T-helper 17 cell (primary cell): ENCODE results near the gene AFAP1. TPM values are rescaled to one million over a fixed set of nuclear protein-coding genes. Genes with fewer than 3 reads are reported as not detected.

Source experiments
- ATAC-seq: fragments of 150-1000 bp; cut with Tn5 transposase; 2 replicates; pipeline ENCODE4 v1.10.0; 2021; ENCODE audit warnings: mild to moderate bottlenecking, moderate library complexity
- DNase-seq, 3 donors: peaks; one replicate each; pipeline versions ENCODE4 v3.0.0 to v3.0.0-alpha.2; 2020 to 2021
- H3K9me3 ChIP-seq: one replicate; pipeline ENCODE4 v1.7.0; 2013; ENCODE audit warnings: low read length, mild to moderate bottlenecking; ENCODE audit not compliant: control insufficient read depth, poor library complexity, severe bottlenecking
- H3K27ac Mint-ChIP-seq: one replicate; pipeline ENCODE4 v1.8.0; 2022; ENCODE audit warnings: mild to moderate bottlenecking, moderate library complexity, mixed read lengths
- H3K27me3 Mint-ChIP-seq: one replicate; pipeline ENCODE4 v1.8.0; 2022; ENCODE audit warnings: mixed read lengths
- H3K36me3 Mint-ChIP-seq: one replicate; pipeline ENCODE4 v1.8.0; 2022; ENCODE audit warnings: low read depth, mixed read lengths
- H3K4me1 Mint-ChIP-seq: one replicate; pipeline ENCODE4 v1.8.0; 2022; ENCODE audit warnings: mild to moderate bottlenecking, mixed read lengths
- H3K4me3 Mint-ChIP-seq: one replicate; pipeline ENCODE4 v1.8.0; 2022; ENCODE audit warnings: mild to moderate bottlenecking, moderate library complexity, mixed read lengths
- total RNA-seq, 4 donors: library from RNA in 2 of 4; stranded (reverse) in 2 of 4; gene quantifications; one replicate each; pipeline ENCODE4 v1.2.3 and lab custom pipeline; 2022 to 2026

Gene AFAP1
- total RNA-seq, 2 donors from 2014 or later: 17.6 to 26.7 TPM

DNA sequence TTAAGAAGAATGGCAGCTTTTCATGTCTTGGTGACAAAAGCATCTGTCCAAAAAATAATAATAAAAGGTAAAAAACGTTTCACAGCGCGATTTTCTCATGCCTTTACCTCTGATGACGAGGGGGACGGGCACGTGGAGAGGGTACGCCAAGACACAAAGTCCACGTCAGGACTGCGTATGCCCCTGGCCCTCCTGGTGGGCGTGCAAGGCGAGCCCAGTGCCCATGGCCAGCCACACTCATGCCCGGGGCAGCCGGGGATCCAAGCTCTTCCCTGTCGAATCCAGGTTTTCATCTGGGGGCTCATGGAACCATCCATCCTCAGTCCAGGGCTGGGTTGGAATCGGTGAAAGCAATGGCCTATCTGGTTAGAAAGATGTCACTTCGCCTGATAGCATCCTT lies 176.6 kb downstream of the AFAP1 start:
- DNase-seq: no peak
- no peaks in the 10 kb centered on the region for H3K36me3 Mint-ChIP-seq
- no peak overlapping the region for H3K4me3 Mint-ChIP-seq
- H3K27me3 Mint-ChIP-seq: no peaks in the 10 kb centered on the region
- no peak for ATAC-seq
- H3K9me3 ChIP-seq: no peaks in the 10 kb centered on the region
- peaks cover 13% of the 10 kb centered on the region for H3K4me1 Mint-ChIP-seq
- peak overlapping the region; percentile 79 for H3K27ac Mint-ChIP-seq

- no peak overlapping the region for H3K27ac Mint-ChIP-seq
- H3K9me3 ChIP-seq: no peaks in the 10 kb centered on the region
- ATAC-seq: no peak
- DNase-seq: no peak
- no peak overlapping the region for H3K4me3 Mint-ChIP-seq
- H3K4me1 Mint-ChIP-seq: peaks cover 13% of the 10 kb centered on the region
- H3K27me3 Mint-ChIP-seq: no peaks in the 10 kb centered on the region
- H3K36me3 Mint-ChIP-seq: no peaks in the 10 kb centered on the region
These were observed 177.2 kb downstream of the AFAP1 start for GRCh38 chr4:7762376-7763030.

DNA sequence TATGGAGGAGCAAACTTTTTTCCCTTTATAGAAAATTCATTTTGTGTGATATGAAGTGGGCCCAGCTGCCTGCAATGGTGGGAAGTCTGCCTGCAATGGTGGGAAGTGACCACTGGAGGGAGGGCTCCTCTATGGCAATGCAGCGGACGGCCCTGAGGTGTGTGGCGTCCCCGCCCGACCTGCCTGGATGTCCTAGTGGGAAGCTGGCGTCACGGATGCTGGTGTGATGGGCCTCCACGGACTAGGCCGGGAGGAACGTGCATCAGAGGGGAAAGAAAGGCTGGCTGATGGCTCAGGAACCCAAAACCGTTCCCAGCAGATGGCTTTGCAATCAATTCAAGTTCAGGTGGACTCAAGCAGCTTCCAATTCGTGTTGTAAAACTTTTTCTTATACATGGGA lies 177.9 kb downstream of the AFAP1 start:
- no peaks in the 10 kb centered on the region for H3K36me3 Mint-ChIP-seq
- H3K4me1 Mint-ChIP-seq: peaks cover 13% of the 10 kb centered on the region
- H3K4me3 Mint-ChIP-seq: peak overlapping the region; percentile 31
- no peaks in the 10 kb centered on the region for H3K27me3 Mint-ChIP-seq
- DNase-seq (peak in 1 of 3 donors; percentile 39), ATAC-seq (peak; percentile 63)
- H3K27ac Mint-ChIP-seq: peak overlapping the region; percentile 84
- H3K9me3 ChIP-seq: no peaks in the 10 kb centered on the region

GRCh38 chr4:7761312-7761711 lies 178.3 kb downstream of the AFAP1 start:
- H3K27ac Mint-ChIP-seq: peak overlapping the region; percentile 84

DNA sequence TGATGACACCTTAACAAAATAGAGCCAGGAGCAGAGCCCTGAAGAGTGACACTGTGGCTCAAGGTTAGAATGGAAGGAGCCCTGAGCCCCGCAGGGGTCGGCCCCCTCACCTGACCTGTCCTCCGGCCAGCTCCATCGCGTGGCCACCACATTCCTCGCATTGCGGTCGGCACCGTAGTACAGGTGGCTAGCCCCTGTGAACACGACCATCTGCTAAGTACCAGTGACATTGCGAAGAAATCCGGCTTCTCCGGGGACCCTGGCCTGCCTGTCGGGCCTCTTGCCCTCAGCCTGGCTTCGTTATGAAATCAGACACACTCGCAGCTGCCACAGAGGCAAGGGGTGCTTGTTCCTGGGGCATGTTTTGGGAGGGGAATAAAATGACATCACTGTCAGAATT lies 179.0 kb downstream of the AFAP1 start:
- no peak for ATAC-seq
- no peak for DNase-seq
- H3K4me1 Mint-ChIP-seq: peaks cover 13% of the 10 kb centered on the region
- H3K27me3 Mint-ChIP-seq: no peaks in the 10 kb centered on the region
- H3K4me3 Mint-ChIP-seq: no peak overlapping the region
- H3K9me3 ChIP-seq: no peaks in the 10 kb centered on the region
- H3K27ac Mint-ChIP-seq: peak overlapping the region; percentile 94
- H3K36me3 Mint-ChIP-seq: no peaks in the 10 kb centered on the region

More at GRCh38 chr4:7761312-7761711, 178.3 kb downstream of the AFAP1 start:
- ATAC-seq: no peak
- Mint-ChIP-seq H3K4me3 (peak overlapping the region; percentile 31), H3K27me3 (no peaks in the 10 kb centered on the region), H3K36me3 (no peaks in the 10 kb centered on the region), H3K4me1 (peaks cover 13% of the 10 kb centered on the region)
- DNase-seq: no peak
- no peaks in the 10 kb centered on the region for H3K9me3 ChIP-seq

DNA sequence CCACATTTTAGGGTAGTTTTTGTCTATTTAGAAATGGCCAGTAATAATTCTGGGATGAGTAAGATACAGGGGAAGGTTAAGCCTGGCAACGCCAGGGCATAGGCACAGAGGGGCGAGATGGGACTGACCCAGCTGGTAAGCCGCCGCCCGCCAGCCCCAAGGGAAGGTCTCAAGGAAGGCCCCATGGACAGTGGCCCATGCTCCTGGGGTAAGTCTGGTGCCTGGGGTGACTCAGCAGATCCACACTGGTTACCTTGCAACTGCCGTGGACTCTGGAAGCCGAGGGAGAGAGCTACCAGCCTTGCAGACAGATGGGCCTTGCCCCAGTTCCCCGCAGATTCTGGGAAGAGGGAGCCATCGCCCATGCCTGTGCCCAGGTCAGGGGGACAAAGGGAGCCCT lies 179.4 kb downstream of the AFAP1 start:
- DNase-seq (no peak), ATAC-seq (no peak)
- H3K4me1 Mint-ChIP-seq: peaks cover 13% of the 10 kb centered on the region
- H3K9me3 ChIP-seq: no peaks in the 10 kb centered on the region
- H3K27me3 Mint-ChIP-seq: no peaks in the 10 kb centered on the region
- H3K4me3 Mint-ChIP-seq: peak overlapping the region; percentile 90
- H3K27ac Mint-ChIP-seq: peak overlapping the region; percentile 94
- no peaks in the 10 kb centered on the region for H3K36me3 Mint-ChIP-seq

DNA sequence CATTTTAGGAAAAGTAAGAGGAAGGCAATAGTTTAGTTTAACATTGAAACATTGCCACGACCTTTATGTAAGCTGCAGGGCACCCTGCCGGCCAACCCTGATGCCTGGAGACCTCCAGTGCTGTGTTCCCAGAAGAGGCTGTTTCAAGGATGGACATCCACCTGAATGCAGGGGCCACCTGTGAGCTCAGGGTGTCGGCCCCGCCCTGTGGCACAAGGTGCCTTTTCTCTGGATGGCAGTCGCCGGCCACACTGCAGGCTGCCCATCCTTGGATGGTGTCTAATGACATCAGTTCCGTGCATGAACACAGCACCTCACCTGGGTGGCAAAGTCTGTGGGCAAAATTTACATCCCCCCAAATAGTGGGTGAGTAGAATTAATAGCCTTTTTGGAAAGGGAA lies 180.0 kb downstream of the AFAP1 start:
- Mint-ChIP-seq H3K27ac (peak overlapping the region; percentile 94), H3K4me1 (peaks cover 13% of the 10 kb centered on the region), H3K27me3 (no peaks in the 10 kb centered on the region), H3K36me3 (no peaks in the 10 kb centered on the region), H3K4me3 (peak overlapping the region; percentile 90)
- no peaks in the 10 kb centered on the region for H3K9me3 ChIP-seq
- ATAC-seq (peak; percentile 35), DNase-seq (no peak)

DNA sequence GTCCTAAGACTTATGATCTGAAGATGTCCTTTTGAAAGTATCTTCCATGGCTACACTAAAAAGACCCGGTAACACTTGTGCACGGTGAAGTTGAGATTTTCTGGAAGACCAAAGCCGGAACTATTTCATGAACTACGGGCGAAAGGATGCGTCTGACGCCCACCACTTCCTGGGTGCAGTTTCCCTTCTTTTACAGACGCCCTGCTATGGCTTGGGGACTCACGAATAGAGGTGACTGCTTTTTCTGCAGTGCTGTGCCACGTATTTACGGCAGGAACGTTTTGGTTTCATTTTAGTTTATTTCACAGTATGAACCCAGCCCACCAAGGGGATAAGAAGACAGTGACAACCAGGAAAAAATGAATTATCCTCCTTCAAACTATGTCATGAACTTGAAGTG lies 180.4 kb downstream of the AFAP1 start:
- ATAC-seq: peak; percentile 90

DNA sequence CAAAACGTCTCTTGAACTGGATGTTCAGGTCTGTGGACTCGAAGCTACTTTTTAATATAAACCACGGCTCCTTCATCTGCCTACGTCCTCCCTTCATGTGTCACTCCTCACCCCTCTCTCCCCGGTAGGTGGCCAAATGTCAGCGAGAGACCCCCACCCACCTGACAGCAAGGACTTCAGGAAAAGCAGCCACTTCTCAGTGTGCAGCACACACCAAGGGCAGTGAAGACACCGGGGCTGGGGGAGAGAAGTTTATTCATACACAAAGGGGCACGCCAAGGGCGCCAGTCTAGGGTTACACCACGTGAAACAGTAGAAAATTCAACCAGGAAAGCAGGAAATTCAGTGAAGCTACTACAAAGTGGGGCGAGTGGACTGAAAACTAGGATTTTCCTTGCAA lies 181.2 kb downstream of the AFAP1 start:
- H3K9me3 ChIP-seq: no peaks in the 10 kb centered on the region
- ATAC-seq: no peak
- DNase-seq: no peak
- peaks cover 15% of the 10 kb centered on the region for H3K4me1 Mint-ChIP-seq
- H3K27me3 Mint-ChIP-seq: no peaks in the 10 kb centered on the region
- peak overlapping the region; percentile 94 for H3K27ac Mint-ChIP-seq
- H3K4me3 Mint-ChIP-seq: no peak overlapping the region
- no peaks in the 10 kb centered on the region for H3K36me3 Mint-ChIP-seq

More for the DNA sequence above, 180.4 kb downstream of the AFAP1 start:
- H3K36me3 Mint-ChIP-seq: no peaks in the 10 kb centered on the region
- no peaks in the 10 kb centered on the region for H3K9me3 ChIP-seq
- H3K27ac Mint-ChIP-seq: peak overlapping the region; percentile 94
- peak overlapping the region; percentile 90 for H3K4me3 Mint-ChIP-seq
- peaks cover 13% of the 10 kb centered on the region for H3K4me1 Mint-ChIP-seq
- peak in 2 of 3 donors; percentile 28 to 48 for DNase-seq
- no peaks in the 10 kb centered on the region for H3K27me3 Mint-ChIP-seq

DNA sequence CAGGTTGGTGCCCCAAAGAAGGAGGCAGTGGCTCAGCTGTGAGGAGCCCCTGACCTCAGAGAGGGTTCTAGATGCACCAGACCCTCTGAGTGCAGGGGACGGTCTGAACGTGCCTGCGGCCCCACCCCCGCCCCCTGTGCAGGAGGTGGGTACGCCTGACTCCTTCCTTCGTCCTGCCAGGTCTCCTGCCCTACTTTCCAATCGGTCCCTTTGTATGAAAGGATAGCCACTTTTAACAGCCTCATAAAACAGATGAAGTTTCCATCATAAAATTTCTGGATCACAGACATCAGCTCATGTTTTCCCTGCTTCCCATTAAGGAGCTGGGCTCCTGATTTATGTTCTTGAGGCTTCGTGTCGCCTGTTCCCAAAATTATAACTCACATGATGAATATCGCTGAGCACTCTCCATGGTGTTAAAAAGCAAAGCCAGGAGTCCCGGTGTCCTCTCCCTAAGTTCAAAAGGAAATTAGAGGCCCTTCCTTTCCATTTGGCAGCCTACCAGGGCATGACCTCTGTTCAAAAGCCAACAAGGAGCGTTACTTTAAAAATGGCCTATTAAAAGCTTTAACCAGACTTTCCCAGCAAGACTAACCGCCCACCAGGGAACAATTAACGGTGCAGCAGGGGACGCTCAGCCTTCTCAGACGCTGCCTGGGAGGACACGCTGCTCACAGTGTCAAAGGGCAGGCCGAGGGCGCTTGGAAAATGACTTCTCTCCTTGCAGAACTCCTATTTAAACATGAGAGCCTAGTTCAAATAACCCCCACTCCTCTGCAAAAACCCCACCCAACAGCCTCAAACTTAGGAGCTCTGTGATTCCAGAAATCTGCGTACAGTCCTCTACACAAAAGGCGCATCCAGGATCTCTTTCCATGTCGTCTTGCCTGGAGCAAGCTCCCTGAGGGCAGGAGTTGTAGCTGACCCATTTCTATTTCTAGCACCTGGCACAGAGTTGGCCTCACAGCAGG lies 181.9 kb downstream of the AFAP1 start:
- H3K9me3 ChIP-seq: no peaks in the 10 kb centered on the region
- DNase-seq (no peak), ATAC-seq (no peak)
- H3K4me3 Mint-ChIP-seq: no peak overlapping the region
- H3K27me3 Mint-ChIP-seq: no peaks in the 10 kb centered on the region
- peak overlapping the region; percentile 94 for H3K27ac Mint-ChIP-seq
- H3K4me1 Mint-ChIP-seq: peaks cover 15% of the 10 kb centered on the region
- H3K36me3 Mint-ChIP-seq: no peaks in the 10 kb centered on the region

DNA sequence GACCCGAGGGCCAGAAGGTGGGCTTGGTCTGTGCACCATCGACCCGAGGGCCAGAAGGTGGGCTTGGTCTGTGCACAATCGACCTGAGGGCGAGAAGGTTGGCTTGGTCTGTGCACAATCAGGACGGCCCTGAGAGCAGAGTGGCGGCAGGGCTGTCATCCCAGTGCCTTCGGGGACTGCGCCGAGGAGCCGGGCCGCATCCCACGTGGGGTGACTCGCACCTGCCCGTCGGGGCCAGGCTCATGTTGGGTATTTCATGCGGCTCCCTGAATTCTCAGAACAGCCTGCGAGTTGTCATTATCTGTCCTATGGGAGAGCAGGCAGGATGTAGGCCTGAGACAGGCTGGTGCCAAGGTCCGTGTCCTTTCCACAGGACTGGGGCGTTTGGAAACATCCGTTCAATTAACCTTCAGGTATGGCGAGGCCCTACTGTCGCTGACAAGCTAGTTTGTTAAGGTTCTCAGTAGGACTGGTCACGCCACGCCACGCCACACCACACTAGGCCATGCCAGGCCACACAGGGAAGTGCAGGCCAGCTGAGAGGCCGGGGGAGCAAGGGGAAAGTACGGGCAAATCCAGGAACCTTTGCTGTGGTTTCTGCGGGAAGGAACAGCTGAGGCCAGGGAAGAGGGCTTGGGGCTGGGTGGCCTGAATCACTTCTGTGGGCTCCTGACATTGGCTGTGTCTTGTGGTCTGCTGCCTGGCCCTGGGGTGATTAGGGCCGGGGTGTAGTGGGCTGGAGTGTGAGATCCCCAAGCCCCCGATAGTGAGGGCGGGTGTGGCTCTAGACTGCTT lies 182.9 kb downstream of the AFAP1 start:
- Mint-ChIP-seq H3K27me3 (no peaks in the 10 kb centered on the region), H3K27ac (peak overlapping the region; percentile 94), H3K36me3 (no peaks in the 10 kb centered on the region), H3K4me1 (peaks cover 15% of the 10 kb centered on the region), H3K4me3 (no peak overlapping the region)
- H3K9me3 ChIP-seq: no peaks in the 10 kb centered on the region
- ATAC-seq: no peak
- DNase-seq: no peak

DNA sequence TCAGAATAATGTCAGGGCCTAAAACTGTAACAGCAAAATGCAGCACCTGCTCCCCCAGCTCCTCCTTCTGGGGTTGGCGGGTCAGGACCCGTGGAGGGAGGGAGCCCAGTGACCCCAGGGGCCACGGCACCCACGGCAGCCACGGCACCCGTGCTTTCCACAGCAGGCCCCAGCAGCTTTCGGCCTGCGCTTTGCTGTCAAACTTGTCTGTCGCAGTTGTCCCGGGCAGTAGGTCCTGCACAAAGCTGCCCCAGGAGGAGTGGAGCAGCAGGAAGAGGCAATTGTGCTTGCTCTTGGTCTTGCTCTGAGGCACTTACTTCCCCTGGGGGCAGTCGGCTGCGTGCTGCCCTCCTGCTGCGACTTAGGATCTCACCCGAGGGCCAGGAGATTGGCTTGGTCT lies 183.6 kb downstream of the AFAP1 start:
- no peak for ATAC-seq

DNA sequence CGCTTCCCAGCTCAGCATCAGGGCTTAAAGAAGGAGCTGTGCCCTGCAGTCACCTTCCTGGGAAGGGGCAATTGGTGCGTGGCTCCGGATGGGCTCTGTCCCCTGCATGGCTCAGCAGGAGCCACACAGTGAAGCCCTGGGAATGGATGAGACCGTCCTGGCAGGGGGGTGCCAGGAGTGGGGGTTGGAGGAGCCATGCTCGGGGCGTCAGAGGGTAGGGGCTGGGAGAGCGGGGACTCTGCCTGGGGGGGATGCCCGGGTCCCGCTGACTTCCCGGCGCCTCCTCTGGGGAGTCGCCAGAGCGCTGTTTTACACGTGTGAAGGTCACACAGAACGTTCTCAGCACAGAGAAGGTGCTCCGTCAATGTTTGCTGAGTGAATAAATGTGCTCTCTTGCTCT lies 184.1 kb downstream of the AFAP1 start:
- Mint-ChIP-seq H3K27ac (no peak overlapping the region), H3K4me3 (no peak overlapping the region), H3K4me1 (peaks cover 15% of the 10 kb centered on the region), H3K36me3 (no peaks in the 10 kb centered on the region), H3K27me3 (no peaks in the 10 kb centered on the region)
- H3K9me3 ChIP-seq: no peaks in the 10 kb centered on the region
- DNase-seq (no peak), ATAC-seq (no peak)

More for the DNA sequence above, 183.6 kb downstream of the AFAP1 start:
- H3K4me3 Mint-ChIP-seq: no peak overlapping the region
- DNase-seq: no peak
- no peaks in the 10 kb centered on the region for H3K9me3 ChIP-seq
- H3K4me1 Mint-ChIP-seq: peaks cover 15% of the 10 kb centered on the region
- no peaks in the 10 kb centered on the region for H3K36me3 Mint-ChIP-seq
- no peaks in the 10 kb centered on the region for H3K27me3 Mint-ChIP-seq
- H3K27ac Mint-ChIP-seq: no peak overlapping the region
